Measurements from ENCODE around the gene SHISA4. TPM values are rescaled to one million over a fixed set of nuclear protein-coding genes. Genes with fewer than 3 reads are reported as not detected.

Gene SHISA4
- total RNA-seq, 1 experiment from 2014 or later = 6.3 TPM

DNA sequence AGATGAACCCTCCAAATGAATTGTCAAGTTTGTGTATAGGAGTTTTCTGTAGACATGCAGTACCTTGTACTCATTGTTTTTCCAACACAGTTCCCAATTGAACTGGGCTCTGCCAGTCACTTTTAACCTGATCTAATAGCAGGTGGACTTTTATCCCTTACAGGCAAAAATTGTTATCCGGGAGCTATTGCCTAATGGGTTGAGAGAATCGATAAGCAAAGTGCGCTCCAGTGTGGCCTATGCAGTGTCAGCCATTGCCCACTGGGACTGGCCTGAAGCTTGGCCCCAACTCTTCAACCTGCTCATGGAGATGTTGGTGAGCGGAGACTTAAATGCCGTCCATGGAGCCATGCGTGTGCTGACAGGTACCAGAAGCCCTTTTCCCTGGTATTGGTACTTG, 40.5 kb upstream of the SHISA4 start (continued):
- TF ChIP-seq, protein P1, sequence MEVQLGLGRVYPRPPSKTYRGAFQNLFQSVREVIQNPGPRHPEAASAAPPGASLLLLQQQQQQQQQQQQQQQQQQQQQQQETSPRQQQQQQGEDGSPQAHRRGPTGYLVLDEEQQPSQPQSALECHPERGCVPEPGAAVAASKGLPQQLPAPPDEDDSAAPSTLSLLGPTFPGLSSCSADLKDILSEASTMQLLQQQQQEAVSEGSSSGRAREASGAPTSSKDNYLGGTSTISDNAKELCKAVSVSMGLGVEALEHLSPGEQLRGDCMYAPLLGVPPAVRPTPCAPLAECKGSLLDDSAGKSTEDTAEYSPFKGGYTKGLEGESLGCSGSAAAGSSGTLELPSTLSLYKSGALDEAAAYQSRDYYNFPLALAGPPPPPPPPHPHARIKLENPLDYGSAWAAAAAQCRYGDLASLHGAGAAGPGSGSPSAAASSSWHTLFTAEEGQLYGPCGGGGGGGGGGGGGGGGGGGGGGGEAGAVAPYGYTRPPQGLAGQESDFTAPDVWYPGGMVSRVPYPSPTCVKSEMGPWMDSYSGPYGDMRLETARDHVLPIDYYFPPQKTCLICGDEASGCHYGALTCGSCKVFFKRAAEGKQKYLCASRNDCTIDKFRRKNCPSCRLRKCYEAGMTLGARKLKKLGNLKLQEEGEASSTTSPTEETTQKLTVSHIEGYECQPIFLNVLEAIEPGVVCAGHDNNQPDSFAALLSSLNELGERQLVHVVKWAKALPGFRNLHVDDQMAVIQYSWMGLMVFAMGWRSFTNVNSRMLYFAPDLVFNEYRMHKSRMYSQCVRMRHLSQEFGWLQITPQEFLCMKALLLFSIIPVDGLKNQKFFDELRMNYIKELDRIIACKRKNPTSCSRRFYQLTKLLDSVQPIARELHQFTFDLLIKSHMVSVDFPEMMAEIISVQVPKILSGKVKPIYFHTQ (CRISPR knock-in tag; IDR thresholded peaks at IDR 0.05) = no peak
- no peak for TF ChIP-seq JAZF1 (CRISPR knock-in tag; IDR thresholded peaks at IDR 0.05)

DNA sequence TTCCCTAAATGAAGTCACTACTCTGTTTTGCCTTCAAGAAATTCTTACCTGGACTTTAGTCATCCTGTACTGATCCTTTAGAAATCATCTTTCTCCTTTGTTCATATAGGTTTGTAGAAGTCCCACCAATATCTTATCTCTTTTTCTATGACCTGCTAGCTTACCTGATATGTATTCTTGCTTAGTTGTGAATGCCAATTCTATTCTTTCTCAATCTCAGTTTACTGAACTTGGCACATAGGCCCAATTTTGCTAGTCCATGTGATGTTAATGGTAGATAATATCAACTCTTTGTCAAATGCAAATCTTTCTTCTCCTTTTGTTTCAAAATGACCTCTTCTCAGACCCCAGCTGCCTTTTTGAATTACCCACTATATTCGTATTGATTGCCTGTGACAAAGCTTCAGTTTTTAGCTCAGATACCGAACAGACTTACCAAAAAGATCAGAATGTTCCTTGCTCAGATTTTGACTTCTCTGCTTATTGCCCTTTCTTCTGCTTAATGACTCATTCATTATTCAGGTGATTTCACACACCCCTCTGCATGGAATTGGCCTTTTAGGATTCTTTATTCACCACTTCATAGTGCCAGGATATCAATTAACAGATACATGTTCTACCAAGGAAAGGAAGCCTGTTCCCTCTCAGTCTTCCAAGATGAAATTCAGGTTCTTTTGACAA, 39.2 kb upstream of the SHISA4 start:
- H3K4me3 Mint-ChIP-seq = no peak overlapping the region
- H3K36me3 Mint-ChIP-seq = peaks cover 54% of the 10 kb centered on the region
- ATAC-seq (no peak), DNase-seq (ENCODE audit: low spot score) (no peak)
- no peak overlapping the region for H3K27ac Mint-ChIP-seq
- H3K9me3 Mint-ChIP-seq = no peaks in the 10 kb centered on the region
- no peak for TF ChIP-seq EMX1 (CRISPR knock-in tag; IDR thresholded peaks at IDR 0.05)
- TF ChIP-seq, protein P2, sequence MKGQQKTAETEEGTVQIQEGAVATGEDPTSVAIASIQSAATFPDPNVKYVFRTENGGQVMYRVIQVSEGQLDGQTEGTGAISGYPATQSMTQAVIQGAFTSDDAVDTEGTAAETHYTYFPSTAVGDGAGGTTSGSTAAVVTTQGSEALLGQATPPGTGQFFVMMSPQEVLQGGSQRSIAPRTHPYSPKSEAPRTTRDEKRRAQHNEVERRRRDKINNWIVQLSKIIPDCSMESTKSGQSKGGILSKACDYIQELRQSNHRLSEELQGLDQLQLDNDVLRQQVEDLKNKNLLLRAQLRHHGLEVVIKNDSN (CRISPR knock-in tag; IDR thresholded peaks at IDR 0.05) = no peak
- no peak for TF ChIP-seq IRF2 (CRISPR knock-in tag; IDR thresholded peaks at IDR 0.05; ENCODE audit: borderline replicate concordance, low read depth)
- no peak for TF ChIP-seq GABPB1 (CRISPR knock-in tag; IDR thresholded peaks at IDR 0.05)
- TF ChIP-seq, protein P3, sequence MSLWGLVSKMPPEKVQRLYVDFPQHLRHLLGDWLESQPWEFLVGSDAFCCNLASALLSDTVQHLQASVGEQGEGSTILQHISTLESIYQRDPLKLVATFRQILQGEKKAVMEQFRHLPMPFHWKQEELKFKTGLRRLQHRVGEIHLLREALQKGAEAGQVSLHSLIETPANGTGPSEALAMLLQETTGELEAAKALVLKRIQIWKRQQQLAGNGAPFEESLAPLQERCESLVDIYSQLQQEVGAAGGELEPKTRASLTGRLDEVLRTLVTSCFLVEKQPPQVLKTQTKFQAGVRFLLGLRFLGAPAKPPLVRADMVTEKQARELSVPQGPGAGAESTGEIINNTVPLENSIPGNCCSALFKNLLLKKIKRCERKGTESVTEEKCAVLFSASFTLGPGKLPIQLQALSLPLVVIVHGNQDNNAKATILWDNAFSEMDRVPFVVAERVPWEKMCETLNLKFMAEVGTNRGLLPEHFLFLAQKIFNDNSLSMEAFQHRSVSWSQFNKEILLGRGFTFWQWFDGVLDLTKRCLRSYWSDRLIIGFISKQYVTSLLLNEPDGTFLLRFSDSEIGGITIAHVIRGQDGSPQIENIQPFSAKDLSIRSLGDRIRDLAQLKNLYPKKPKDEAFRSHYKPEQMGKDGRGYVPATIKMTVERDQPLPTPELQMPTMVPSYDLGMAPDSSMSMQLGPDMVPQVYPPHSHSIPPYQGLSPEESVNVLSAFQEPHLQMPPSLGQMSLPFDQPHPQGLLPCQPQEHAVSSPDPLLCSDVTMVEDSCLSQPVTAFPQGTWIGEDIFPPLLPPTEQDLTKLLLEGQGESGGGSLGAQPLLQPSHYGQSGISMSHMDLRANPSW (CRISPR knock-in tag; conservative IDR thresholded peaks at IDR 0.05; ENCODE audit: low read depth) = no peak
- TF ChIP-seq, protein P4, sequence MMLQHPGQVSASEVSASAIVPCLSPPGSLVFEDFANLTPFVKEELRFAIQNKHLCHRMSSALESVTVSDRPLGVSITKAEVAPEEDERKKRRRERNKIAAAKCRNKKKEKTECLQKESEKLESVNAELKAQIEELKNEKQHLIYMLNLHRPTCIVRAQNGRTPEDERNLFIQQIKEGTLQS (CRISPR knock-in tag; conservative IDR thresholded peaks at IDR 0.05) = no peak
- ChIA-PET CTCF (interaction anchor here (1.1 kb wide), 1 partner anchor 55 kb away, joined by 3 read pairs; no protein-coding TSS in a partner anchor), POLR2A (no interaction called here)
- no peaks in the 10 kb centered on the region for H3K27me3 Mint-ChIP-seq (ENCODE audit: low read depth)
- H3K4me1 Mint-ChIP-seq = no peaks in the 10 kb centered on the region

DNA sequence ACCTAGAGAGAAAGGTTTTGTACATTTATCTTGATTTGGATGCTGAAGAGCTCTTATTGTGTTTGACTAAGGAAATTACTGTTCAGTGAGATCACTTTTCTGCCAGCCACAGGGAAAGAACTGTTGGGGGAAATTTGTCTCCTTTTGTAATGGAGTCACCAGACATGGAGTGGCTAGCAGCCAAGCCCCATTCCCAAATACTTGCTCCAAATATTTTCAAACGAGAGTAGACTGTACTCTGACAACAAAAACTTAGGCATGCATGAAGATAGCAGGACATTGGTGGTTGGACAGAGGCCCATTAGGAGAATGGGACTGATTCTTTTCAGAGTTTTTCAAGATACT, 38.7 kb upstream of the SHISA4 start:
- POLR2A ChIA-PET = no interaction called here
- no peaks in the 10 kb centered on the region for H3K27me3 Mint-ChIP-seq (ENCODE audit: low read depth)
- H3K9me3 Mint-ChIP-seq = no peaks in the 10 kb centered on the region
- no peaks in the 10 kb centered on the region for H3K4me1 Mint-ChIP-seq
- ATAC-seq (no peak), DNase-seq (ENCODE audit: low spot score) (no peak)
- H3K36me3 Mint-ChIP-seq = peaks cover 59% of the 10 kb centered on the region
- no peak overlapping the region for H3K27ac Mint-ChIP-seq
- CTCF ChIA-PET = interaction anchor here (0.7 to 1.1 kb wide), 2 partner anchors 55 to 57 kb away, joined by 3 to 4 read pairs; no protein-coding TSS in a partner anchor
- H3K4me3 Mint-ChIP-seq = no peak overlapping the region
- TF ChIP-seq, protein P5, sequence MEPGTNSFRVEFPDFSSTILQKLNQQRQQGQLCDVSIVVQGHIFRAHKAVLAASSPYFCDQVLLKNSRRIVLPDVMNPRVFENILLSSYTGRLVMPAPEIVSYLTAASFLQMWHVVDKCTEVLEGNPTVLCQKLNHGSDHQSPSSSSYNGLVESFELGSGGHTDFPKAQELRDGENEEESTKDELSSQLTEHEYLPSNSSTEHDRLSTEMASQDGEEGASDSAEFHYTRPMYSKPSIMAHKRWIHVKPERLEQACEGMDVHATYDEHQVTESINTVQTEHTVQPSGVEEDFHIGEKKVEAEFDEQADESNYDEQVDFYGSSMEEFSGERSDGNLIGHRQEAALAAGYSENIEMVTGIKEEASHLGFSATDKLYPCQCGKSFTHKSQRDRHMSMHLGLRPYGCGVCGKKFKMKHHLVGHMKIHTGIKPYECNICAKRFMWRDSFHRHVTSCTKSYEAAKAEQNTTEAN (CRISPR knock-in tag; IDR thresholded peaks at IDR 0.05) = no peak
- TF ChIP-seq ZNF416 (CRISPR knock-in tag; IDR thresholded peaks at IDR 0.05) (no peak), FOXJ3 (CRISPR knock-in tag; IDR thresholded peaks at IDR 0.05; ENCODE audit: borderline replicate concordance) (no peak), PRRX2 (CRISPR knock-in tag; IDR thresholded peaks at IDR 0.05) (no peak)
- TF ChIP-seq, protein P1 (CRISPR knock-in tag; IDR thresholded peaks at IDR 0.05) = no peak
- TF ChIP-seq, protein P6, sequence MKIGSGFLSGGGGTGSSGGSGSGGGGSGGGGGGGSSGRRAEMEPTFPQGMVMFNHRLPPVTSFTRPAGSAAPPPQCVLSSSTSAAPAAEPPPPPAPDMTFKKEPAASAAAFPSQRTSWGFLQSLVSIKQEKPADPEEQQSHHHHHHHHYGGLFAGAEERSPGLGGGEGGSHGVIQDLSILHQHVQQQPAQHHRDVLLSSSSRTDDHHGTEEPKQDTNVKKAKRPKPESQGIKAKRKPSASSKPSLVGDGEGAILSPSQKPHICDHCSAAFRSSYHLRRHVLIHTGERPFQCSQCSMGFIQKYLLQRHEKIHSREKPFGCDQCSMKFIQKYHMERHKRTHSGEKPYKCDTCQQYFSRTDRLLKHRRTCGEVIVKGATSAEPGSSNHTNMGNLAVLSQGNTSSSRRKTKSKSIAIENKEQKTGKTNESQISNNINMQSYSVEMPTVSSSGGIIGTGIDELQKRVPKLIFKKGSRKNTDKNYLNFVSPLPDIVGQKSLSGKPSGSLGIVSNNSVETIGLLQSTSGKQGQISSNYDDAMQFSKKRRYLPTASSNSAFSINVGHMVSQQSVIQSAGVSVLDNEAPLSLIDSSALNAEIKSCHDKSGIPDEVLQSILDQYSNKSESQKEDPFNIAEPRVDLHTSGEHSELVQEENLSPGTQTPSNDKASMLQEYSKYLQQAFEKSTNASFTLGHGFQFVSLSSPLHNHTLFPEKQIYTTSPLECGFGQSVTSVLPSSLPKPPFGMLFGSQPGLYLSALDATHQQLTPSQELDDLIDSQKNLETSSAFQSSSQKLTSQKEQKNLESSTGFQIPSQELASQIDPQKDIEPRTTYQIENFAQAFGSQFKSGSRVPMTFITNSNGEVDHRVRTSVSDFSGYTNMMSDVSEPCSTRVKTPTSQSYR (CRISPR knock-in tag; IDR thresholded peaks at IDR 0.05) = no peak
- TF ChIP-seq, protein P7, sequence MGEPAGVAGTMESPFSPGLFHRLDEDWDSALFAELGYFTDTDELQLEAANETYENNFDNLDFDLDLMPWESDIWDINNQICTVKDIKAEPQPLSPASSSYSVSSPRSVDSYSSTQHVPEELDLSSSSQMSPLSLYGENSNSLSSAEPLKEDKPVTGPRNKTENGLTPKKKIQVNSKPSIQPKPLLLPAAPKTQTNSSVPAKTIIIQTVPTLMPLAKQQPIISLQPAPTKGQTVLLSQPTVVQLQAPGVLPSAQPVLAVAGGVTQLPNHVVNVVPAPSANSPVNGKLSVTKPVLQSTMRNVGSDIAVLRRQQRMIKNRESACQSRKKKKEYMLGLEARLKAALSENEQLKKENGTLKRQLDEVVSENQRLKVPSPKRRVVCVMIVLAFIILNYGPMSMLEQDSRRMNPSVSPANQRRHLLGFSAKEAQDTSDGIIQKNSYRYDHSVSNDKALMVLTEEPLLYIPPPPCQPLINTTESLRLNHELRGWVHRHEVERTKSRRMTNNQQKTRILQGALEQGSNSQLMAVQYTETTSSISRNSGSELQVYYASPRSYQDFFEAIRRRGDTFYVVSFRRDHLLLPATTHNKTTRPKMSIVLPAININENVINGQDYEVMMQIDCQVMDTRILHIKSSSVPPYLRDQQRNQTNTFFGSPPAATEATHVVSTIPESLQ (CRISPR knock-in tag; IDR thresholded peaks at IDR 0.05) = no peak
